CD4-positive, alpha-beta T cell (primary cell): ENCODE measurements around the gene DBNDD1. TPM values are rescaled to one million over a fixed set of nuclear protein-coding genes. Genes with fewer than 3 reads are reported as not detected.

Experiments
- ATAC-seq: fragments of 200-7000 bp; cut with Tn5 transposase; one replicate; pipeline ENCODE4 v1.10.0; 2022; ENCODE audit warnings: mild to moderate bottlenecking; ENCODE audit not compliant: poor library complexity
- CTCF ChIA-PET: fragments of 350-600 bp; sonication (Branson Sonifier 250); formaldehyde crosslinking; loops from one replicate; lab custom pipeline; 2021; ENCODE audit warnings: antibody characterized with exemption, inconsistent platforms; lab: Charles Lee
- POLR2A ChIA-PET: fragments of 350-600 bp; sonication (Branson Sonifier 250); formaldehyde crosslinking; loops from one replicate; lab custom pipeline; 2021; ENCODE audit warnings: antibody characterized with exemption, inconsistent platforms; lab: Charles Lee
- DNase-seq, 14 experiments: peaks; one replicate each; pipeline ENCODE4 v3.0.0-alpha.2; 2013 to 2020; ENCODE audit warnings: mixed read lengths in 2 of 14
- H3K27ac ChIP-seq, 2 donors: one replicate each; pipeline versions ENCODE4 v1.5.1 to v1.7.0; 2013; ENCODE audit warnings: low read length in 2 of 2, low read depth in 1 of 2, mild to moderate bottlenecking in 1 of 2
- H3K27me3 ChIP-seq, 2 experiments: 1 replicate in 1 of 2; 2 replicates in 1 of 2; pipeline versions ENCODE4 v1.6.1 to v1.7.0; 2013; ENCODE audit warnings: low read length in 2 of 2, control low read depth in 1 of 2, mild to moderate bottlenecking in 1 of 2, moderate library complexity in 1 of 2; ENCODE audit not compliant: insufficient read depth in 2 of 2, control insufficient read depth in 1 of 2
- H3K36me3 ChIP-seq: one replicate; pipeline ENCODE4 v1.6.1; 2013; ENCODE audit warnings: low read length, control low read depth; ENCODE audit not compliant: insufficient read depth
- H3K4me1 ChIP-seq: one replicate; pipeline ENCODE4 v1.6.1; 2013; ENCODE audit warnings: low read length, control low read depth; ENCODE audit not compliant: insufficient read depth
- H3K4me3 ChIP-seq: one replicate; pipeline ENCODE4 v1.5.1; 2013; ENCODE audit warnings: mild to moderate bottlenecking, low read length, moderate library complexity
- H3K9me3 ChIP-seq, 2 experiments: 1 replicate in 1 of 2; 2 replicates in 1 of 2; pipeline versions ENCODE4 v1.6.1 to v1.7.0; 2013; ENCODE audit warnings: low read length in 2 of 2, mild to moderate bottlenecking in 2 of 2, control low read depth in 1 of 2, moderate library complexity in 1 of 2; ENCODE audit not compliant: control insufficient read depth in 1 of 2, insufficient read depth in 1 of 2
- H3K27ac Mint-ChIP-seq: one replicate; pipeline ENCODE4 v1.8.0; 2020; ENCODE audit warnings: mixed read lengths
- H3K27me3 Mint-ChIP-seq: one replicate; pipeline ENCODE4 v1.8.0; 2021; ENCODE audit warnings: mixed read lengths
- H3K36me3 Mint-ChIP-seq: one replicate; pipeline ENCODE4 v1.8.0; 2021; ENCODE audit warnings: low read depth, mixed read lengths
- H3K4me1 Mint-ChIP-seq: one replicate; pipeline ENCODE4 v1.8.0; 2021; ENCODE audit warnings: low read depth, mixed read lengths
- H3K4me3 Mint-ChIP-seq: one replicate; pipeline ENCODE4 v1.8.0; 2020; ENCODE audit warnings: mild to moderate bottlenecking, mixed read lengths
- H3K9me3 Mint-ChIP-seq: one replicate; pipeline ENCODE4 v1.8.0; 2020; ENCODE audit warnings: mixed read lengths
- CTCF ChIP-seq: fragments of 200-600 bp; IDR thresholded peaks from one replicate; pipeline ENCODE4 v1.8.0; 2022; ENCODE audit warnings: antibody characterized with exemption, mild to moderate bottlenecking
- intact Hi-C, 2 experiments: fragments of 100-400 bp; cut with DNase I in 1 of 2; cut with micrococcal nuclease in 1 of 2; formaldehyde crosslinking; loops; one replicate each; pipeline versions ENCODE4 v1.15.1 to v1.9.0; 2023 to 2025; cut with DNase I, micrococcal nuclease
- total RNA-seq, 174 experiments: library from RNA in 2 of 174; stranded (reverse) in 2 of 174; gene quantifications; one replicate each; pipeline ENCODE4 v1.2.3 and lab custom pipeline; 2021 to 2026

DBNDD1 gene
- total RNA-seq, 2 experiments from 2014 or later, result 2.6 to 2.8 TPM

- H3K27me3 ChIP-seq, result no peaks in the 10 kb centered on the region
- no peak for TF ChIP-seq CTCF
- no peaks in the 10 kb centered on the region for H3K9me3 Mint-ChIP-seq
- ATAC-seq (no peak), DNase-seq (no peak)
- intact Hi-C loops, result loop anchor here in 1 of 2 experiments (5.0 kb wide), 1 partner anchor 71 kb away; no protein-coding TSS in a partner anchor
- H3K27ac Mint-ChIP-seq, result no peak overlapping the region
- ChIA-PET POLR2A (no interaction called here), CTCF (no interaction called here)
- no peaks in the 10 kb centered on the region for H3K4me1 Mint-ChIP-seq
- H3K27ac ChIP-seq, result no peak overlapping the region
- peaks cover 42% of the 10 kb centered on the region for H3K36me3 ChIP-seq
- H3K4me3 ChIP-seq, result no peak overlapping the region
- H3K27me3 Mint-ChIP-seq, result no peaks in the 10 kb centered on the region
- H3K9me3 ChIP-seq, result no peaks in the 10 kb centered on the region
- peaks cover 34% of the 10 kb centered on the region for H3K36me3 Mint-ChIP-seq
- H3K4me3 Mint-ChIP-seq, result no peak overlapping the region
- H3K4me1 ChIP-seq, result no peaks in the 10 kb centered on the region
Observed at GRCh38 chr16:89956505-89957215, 62.6 kb downstream of the DBNDD1 start.

GRCh38 chr16:89955001-89955685 is 64.1 kb downstream of the DBNDD1 start:
- ATAC-seq (no peak), DNase-seq (no peak)
- ChIA-PET POLR2A (no interaction called here), CTCF (no interaction called here)
- no peaks in the 10 kb centered on the region for H3K27me3 Mint-ChIP-seq
- intact Hi-C loops, result loop anchor here in 1 of 2 experiments (5.0 kb wide), 1 partner anchor 72 kb away; no protein-coding TSS in a partner anchor
- Histone ChIP-seq H3K4me3 (no peak overlapping the region), H3K27ac (no peak overlapping the region), H3K27me3 (no peaks in the 10 kb centered on the region), H3K9me3 (no peaks in the 10 kb centered on the region), H3K36me3 (peaks cover 35% of the 10 kb centered on the region), H3K4me1 (no peaks in the 10 kb centered on the region)
- no peak overlapping the region for H3K27ac Mint-ChIP-seq
- TF ChIP-seq CTCF, result no peak
- H3K4me1 Mint-ChIP-seq, result no peaks in the 10 kb centered on the region
- no peaks in the 10 kb centered on the region for H3K9me3 Mint-ChIP-seq
- H3K4me3 Mint-ChIP-seq, result no peak overlapping the region
- peaks cover 29% of the 10 kb centered on the region for H3K36me3 Mint-ChIP-seq

Other genes starting within 250 kb of the DBNDD1 start
- 1 to 10 TPM; 4.1 to 5.0 TPM for gene FANCA, start 202.8 kb downstream of the DBNDD1 start, total RNA-seq
- gene SPIRE2, start 191.0 kb downstream of the DBNDD1 start, total RNA-seq, result 1 to 10 TPM; 1.1 TPM
- gene TCF25, start 145.9 kb downstream of the DBNDD1 start, total RNA-seq, result 100 to 1,000 TPM; 306 to 307 TPM
- gene MC1R, start 100.6 kb downstream of the DBNDD1 start, total RNA-seq, result 1 to 10 TPM; 6.7 to 6.9 TPM
- gene TUBB3, start 96.1 kb downstream of the DBNDD1 start, total RNA-seq, result under 1 TPM; 0.78 to 0.88 TPM
- gene DEF8, start 70.7 kb downstream of the DBNDD1 start, total RNA-seq, result 10 to 100 TPM; 30.7 to 36.3 TPM
- gene PRDM7, start 57.9 kb upstream of the DBNDD1 start, total RNA-seq, result not detected